Measurements from ENCODE around the gene TSHZ3.
A peak's percentile ranks its signal among the peaks of the same experiment; 100 is the strongest.

Gene TSHZ3

GRCh38 chr19:31349160-31349881 is at the start of gene TSHZ3:
TSHZ3 (minus strand) TSS chr19:31349436; CDS start chr19:31349219, 217 bp downstream.
- DNase-seq (ENCODE audit: low read depth), result peak; percentile 93

GRCh38 chr19:31397308-31397707 is 48.1 kb upstream of the TSHZ3 start:
- DNase-seq (ENCODE audit: low read depth), result no peak

- peak; percentile 64 for DNase-seq (ENCODE audit: low read depth)
These were observed 43.2 kb upstream of the TSHZ3 start for GRCh38 chr19:31392464-31392863.

GRCh38 chr19:31391518-31391917 is 42.3 kb upstream of the TSHZ3 start:
- no peak for DNase-seq (ENCODE audit: low read depth)

- no peak for DNase-seq (ENCODE audit: low read depth)
These were observed 41.5 kb upstream of the TSHZ3 start for GRCh38 chr19:31390711-31391110.

- no peak for DNase-seq (ENCODE audit: low read depth)
These were observed 40.6 kb upstream of the TSHZ3 start for GRCh38 chr19:31389874-31390273.

GRCh38 chr19:31387717-31388301 is 38.6 kb upstream of the TSHZ3 start:
- no peak for DNase-seq (ENCODE audit: low read depth)

GRCh38 chr19:31386806-31387205 is 37.6 kb upstream of the TSHZ3 start:
- DNase-seq (ENCODE audit: low read depth), result no peak

- DNase-seq (ENCODE audit: low read depth), result no peak
These were observed 36.5 kb upstream of the TSHZ3 start for GRCh38 chr19:31385744-31386143.

GRCh38 chr19:31383553-31383952 is 34.3 kb upstream of the TSHZ3 start:
- no peak for DNase-seq (ENCODE audit: low read depth)

GRCh38 chr19:31380854-31381253 is 31.6 kb upstream of the TSHZ3 start:
- no peak for DNase-seq (ENCODE audit: low read depth)

GRCh38 chr19:31378404-31378803 is 29.2 kb upstream of the TSHZ3 start:
- peak; percentile 95 for DNase-seq (ENCODE audit: low read depth)

- DNase-seq (ENCODE audit: low read depth), result no peak
These were observed 28.5 kb upstream of the TSHZ3 start for GRCh38 chr19:31377736-31378135.

- DNase-seq (ENCODE audit: low read depth), result no peak
These were observed 23.1 kb upstream of the TSHZ3 start for GRCh38 chr19:31372246-31372781.

- no peak for DNase-seq (ENCODE audit: low read depth)
These were observed 21.0 kb upstream of the TSHZ3 start for GRCh38 chr19:31370216-31370615.

- no peak for DNase-seq (ENCODE audit: low read depth)
These were observed 15.7 kb upstream of the TSHZ3 start for GRCh38 chr19:31364963-31365362.

GRCh38 chr19:31361728-31362127 is 12.5 kb upstream of the TSHZ3 start:
- DNase-seq (ENCODE audit: low read depth), result no peak

GRCh38 chr19:31357315-31357673 is 8.1 kb upstream of the TSHZ3 start:
- DNase-seq (ENCODE audit: low read depth), result no peak

- no peak for DNase-seq (ENCODE audit: low read depth)
These were observed 7.5 kb upstream of the TSHZ3 start for GRCh38 chr19:31356587-31357314.

- no peak for DNase-seq (ENCODE audit: low read depth)
These were observed 6.5 kb upstream of the TSHZ3 start for GRCh38 chr19:31355665-31356289.

GRCh38 chr19:31354799-31355664 is 5.8 kb upstream of the TSHZ3 start:
- no peak for DNase-seq (ENCODE audit: low read depth)

GRCh38 chr19:31354316-31354715 is 5.1 kb upstream of the TSHZ3 start:
- no peak for DNase-seq (ENCODE audit: low read depth)
